ENCODE results near the gene FAM3D. TPM values are rescaled to one million over a fixed set of nuclear protein-coding genes. Genes with fewer than 3 reads are reported as not detected.

Gene FAM3D
- total RNA-seq, 2 experiments from 2014 or later, result not detected

GRCh38 chr3:58630076-58630709, 36.4 kb downstream of the FAM3D start:
- peak; percentile 48 for DNase-seq
- no peaks in the 10 kb centered on the region for H3K27me3 Mint-ChIP-seq
- no peaks in the 10 kb centered on the region for H3K4me1 Mint-ChIP-seq
- H3K27ac Mint-ChIP-seq, result no peak overlapping the region
- no peaks in the 10 kb centered on the region for H3K9me3 Mint-ChIP-seq
- H3K36me3 Mint-ChIP-seq, result no peaks in the 10 kb centered on the region
- no peak overlapping the region for H3K4me3 Mint-ChIP-seq

- Mint-ChIP-seq H3K9me3 (no peaks in the 10 kb centered on the region), H3K27me3 (no peaks in the 10 kb centered on the region), H3K4me3 (no peak overlapping the region), H3K36me3 (no peaks in the 10 kb centered on the region), H3K27ac (no peak overlapping the region), H3K4me1 (no peaks in the 10 kb centered on the region)
- DNase-seq, result no peak
These were observed 36.9 kb downstream of the FAM3D start for GRCh38 chr3:58629629-58630028.

GRCh38 chr3:58628823-58629562, 37.6 kb downstream of the FAM3D start:
- DNase-seq, result no peak
- Mint-ChIP-seq H3K27me3 (no peaks in the 10 kb centered on the region), H3K9me3 (no peaks in the 10 kb centered on the region), H3K4me3 (no peak overlapping the region), H3K27ac (no peak overlapping the region), H3K36me3 (no peaks in the 10 kb centered on the region), H3K4me1 (no peaks in the 10 kb centered on the region)

- no peaks in the 10 kb centered on the region for H3K27me3 Mint-ChIP-seq
- no peak overlapping the region for H3K27ac Mint-ChIP-seq
- H3K4me1 Mint-ChIP-seq, result no peaks in the 10 kb centered on the region
- no peaks in the 10 kb centered on the region for H3K9me3 Mint-ChIP-seq
- no peak overlapping the region for H3K4me3 Mint-ChIP-seq
- no peak for DNase-seq
- H3K36me3 Mint-ChIP-seq, result no peaks in the 10 kb centered on the region
These were observed 38.6 kb downstream of the FAM3D start for GRCh38 chr3:58627941-58628340.

GRCh38 chr3:58627570-58627885, 39.0 kb downstream of the FAM3D start:
- H3K27ac Mint-ChIP-seq, result no peak overlapping the region
- no peaks in the 10 kb centered on the region for H3K36me3 Mint-ChIP-seq
- no peak for DNase-seq
- H3K4me3 Mint-ChIP-seq, result no peak overlapping the region
- H3K4me1 Mint-ChIP-seq, result no peaks in the 10 kb centered on the region
- no peaks in the 10 kb centered on the region for H3K27me3 Mint-ChIP-seq
- H3K9me3 Mint-ChIP-seq, result no peaks in the 10 kb centered on the region

- H3K4me3 Mint-ChIP-seq, result no peak overlapping the region
- no peaks in the 10 kb centered on the region for H3K9me3 Mint-ChIP-seq
- H3K27ac Mint-ChIP-seq, result no peak overlapping the region
- H3K4me1 Mint-ChIP-seq, result no peaks in the 10 kb centered on the region
- no peaks in the 10 kb centered on the region for H3K36me3 Mint-ChIP-seq
- no peaks in the 10 kb centered on the region for H3K27me3 Mint-ChIP-seq
- DNase-seq, result no peak
These were observed 39.6 kb downstream of the FAM3D start for GRCh38 chr3:58626841-58627569.

GRCh38 chr3:58625196-58625824, 41.3 kb downstream of the FAM3D start:
- Mint-ChIP-seq H3K27me3 (no peaks in the 10 kb centered on the region), H3K4me3 (no peak overlapping the region), H3K9me3 (no peaks in the 10 kb centered on the region), H3K36me3 (no peaks in the 10 kb centered on the region), H3K27ac (no peak overlapping the region), H3K4me1 (no peaks in the 10 kb centered on the region)
- no peak for DNase-seq

GRCh38 chr3:58624550-58624949, 42.0 kb downstream of the FAM3D start:
- Mint-ChIP-seq H3K4me1 (no peaks in the 10 kb centered on the region), H3K4me3 (no peak overlapping the region), H3K27ac (no peak overlapping the region), H3K36me3 (no peaks in the 10 kb centered on the region), H3K9me3 (no peaks in the 10 kb centered on the region), H3K27me3 (no peaks in the 10 kb centered on the region)
- no peak for DNase-seq

GRCh38 chr3:58623961-58624360, 42.6 kb downstream of the FAM3D start:
- no peak overlapping the region for H3K27ac Mint-ChIP-seq
- H3K9me3 Mint-ChIP-seq, result no peaks in the 10 kb centered on the region
- no peaks in the 10 kb centered on the region for H3K27me3 Mint-ChIP-seq
- no peaks in the 10 kb centered on the region for H3K36me3 Mint-ChIP-seq
- H3K4me3 Mint-ChIP-seq, result no peak overlapping the region
- H3K4me1 Mint-ChIP-seq, result no peaks in the 10 kb centered on the region
- DNase-seq, result no peak

- Mint-ChIP-seq H3K27me3 (no peaks in the 10 kb centered on the region), H3K36me3 (no peaks in the 10 kb centered on the region), H3K9me3 (no peaks in the 10 kb centered on the region), H3K4me1 (no peaks in the 10 kb centered on the region), H3K4me3 (no peak overlapping the region), H3K27ac (no peak overlapping the region)
- no peak for DNase-seq
These were observed 43.1 kb downstream of the FAM3D start for GRCh38 chr3:58623478-58623877.

- Mint-ChIP-seq H3K27me3 (no peaks in the 10 kb centered on the region), H3K27ac (no peak overlapping the region), H3K36me3 (no peaks in the 10 kb centered on the region), H3K9me3 (no peaks in the 10 kb centered on the region), H3K4me1 (no peaks in the 10 kb centered on the region), H3K4me3 (no peak overlapping the region)
- no peak for DNase-seq
These were observed 43.7 kb downstream of the FAM3D start for GRCh38 chr3:58622892-58623291.

GRCh38 chr3:58622436-58622835, 44.1 kb downstream of the FAM3D start:
- Mint-ChIP-seq H3K9me3 (no peaks in the 10 kb centered on the region), H3K27me3 (no peaks in the 10 kb centered on the region), H3K27ac (no peak overlapping the region), H3K36me3 (no peaks in the 10 kb centered on the region), H3K4me3 (no peak overlapping the region), H3K4me1 (no peaks in the 10 kb centered on the region)
- no peak for DNase-seq

- Mint-ChIP-seq H3K36me3 (no peaks in the 10 kb centered on the region), H3K4me3 (no peak overlapping the region), H3K4me1 (no peaks in the 10 kb centered on the region), H3K27me3 (no peaks in the 10 kb centered on the region), H3K27ac (no peak overlapping the region), H3K9me3 (no peaks in the 10 kb centered on the region)
- DNase-seq, result no peak
These were observed 45.3 kb downstream of the FAM3D start for GRCh38 chr3:58621086-58621830.

GRCh38 chr3:58620421-58620820, 46.2 kb downstream of the FAM3D start:
- H3K9me3 Mint-ChIP-seq, result no peaks in the 10 kb centered on the region
- no peak for DNase-seq
- no peaks in the 10 kb centered on the region for H3K4me1 Mint-ChIP-seq
- H3K27ac Mint-ChIP-seq, result no peak overlapping the region
- H3K4me3 Mint-ChIP-seq, result no peak overlapping the region
- no peaks in the 10 kb centered on the region for H3K36me3 Mint-ChIP-seq
- no peaks in the 10 kb centered on the region for H3K27me3 Mint-ChIP-seq

- H3K36me3 Mint-ChIP-seq, result no peaks in the 10 kb centered on the region
These were observed 49.2 kb downstream of the FAM3D start for GRCh38 chr3:58617338-58617761.

More at GRCh38 chr3:58617338-58617761, 49.2 kb downstream of the FAM3D start:
- no peaks in the 10 kb centered on the region for H3K9me3 Mint-ChIP-seq
- DNase-seq, result no peak
- H3K27me3 Mint-ChIP-seq, result no peaks in the 10 kb centered on the region
- H3K4me1 Mint-ChIP-seq, result no peaks in the 10 kb centered on the region
- no peak overlapping the region for H3K4me3 Mint-ChIP-seq
- H3K27ac Mint-ChIP-seq, result no peak overlapping the region

Data from activated naive CD8-positive, alpha-beta T cell treated with anti-CD3 and anti-CD28 coated beads for 36 hours (primary cell).